Upper lobe of right lung (tissue), 1 donor: ENCODE data around the gene ARHGAP24. TPM values are rescaled to one million over a fixed set of nuclear protein-coding genes. Genes with fewer than 3 reads are reported as not detected.

Source experiments
- ATAC-seq: fragments of 200-7000 bp; cut with Tn5 transposase; one replicate; pipeline ENCODE4 v1.9.1; 2020; ENCODE audit warnings: mild to moderate bottlenecking, moderate library complexity
- DNase-seq: peaks from one replicate; pipeline ENCODE4 v3.0.0-alpha.2; 2020
- H3K27ac ChIP-seq: fragments of 200-600 bp; one replicate; pipeline ENCODE4 v1.8.0; 2022
- H3K27me3 ChIP-seq: fragments of 200-600 bp; one replicate; pipeline ENCODE4 v1.8.0; 2022; ENCODE audit warnings: mild to moderate bottlenecking
- H3K36me3 ChIP-seq: fragments of 200-600 bp; one replicate; pipeline ENCODE4 v1.8.0; 2022
- H3K4me1 ChIP-seq: fragments of 200-600 bp; one replicate; pipeline ENCODE4 v1.8.0; 2022
- H3K4me3 ChIP-seq: fragments of 200-600 bp; one replicate; pipeline ENCODE4 v1.8.0; 2022; ENCODE audit warnings: mild to moderate bottlenecking
- H3K9me3 ChIP-seq: fragments of 200-600 bp; one replicate; pipeline ENCODE4 v1.8.0; 2022
- CTCF ChIP-seq: fragments of 200-600 bp; IDR thresholded peaks from one replicate; pipeline ENCODE4 v1.8.0; 2022; ENCODE audit warnings: antibody characterized with exemption
- intact Hi-C: fragments of 100-400 bp; cut with DNase I; formaldehyde crosslinking; loops from one replicate; pipeline ENCODE4 v1.11.0; 2022
- total RNA-seq: library from RNA; stranded (reverse); fragmentation: NEBNext Ultra II Directional; extraction: Animal tissue kit (Norgen Biotek cat#: 25700); gene quantifications from one replicate; pipeline ENCODE4 v1.2.1, GENCODE V29; 2021
- donor health status: DM: no; HTN: yes; CAD: no; lungs with severe emphysema.

ARHGAP24 gene
- total RNA-seq, 1 donor from 2014 or later, result 29.8 TPM

- H3K27ac ChIP-seq, result no peak overlapping the region
- no peaks in the 10 kb centered on the region for H3K36me3 ChIP-seq
- H3K27me3 ChIP-seq, result no peaks in the 10 kb centered on the region
- H3K9me3 ChIP-seq, result no peaks in the 10 kb centered on the region
- intact Hi-C loops, result no loop called here
- H3K4me3 ChIP-seq, result no peak overlapping the region
- no peak for TF ChIP-seq CTCF
- DNase-seq (no peak), ATAC-seq (no peak)
- no peaks in the 10 kb centered on the region for H3K4me1 ChIP-seq
These were observed 142.3 kb downstream of the ARHGAP24 start for GRCh38 chr4:85617202-85617601.

- H3K4me1 ChIP-seq, result no peaks in the 10 kb centered on the region
- H3K9me3 ChIP-seq, result no peaks in the 10 kb centered on the region
- no peaks in the 10 kb centered on the region for H3K36me3 ChIP-seq
- H3K27ac ChIP-seq, result no peak overlapping the region
- H3K27me3 ChIP-seq, result no peaks in the 10 kb centered on the region
- intact Hi-C loops, result no loop called here
- ATAC-seq (no peak), DNase-seq (no peak)
- no peak for TF ChIP-seq CTCF
- H3K4me3 ChIP-seq, result no peak overlapping the region
These were observed 158.0 kb downstream of the ARHGAP24 start for GRCh38 chr4:85632981-85633380.

GRCh38 chr4:85637778-85638177 is 162.8 kb downstream of the ARHGAP24 start:
- intact Hi-C loops, result no loop called here
- no peak for ATAC-seq
- TF ChIP-seq CTCF, result no peak

GRCh38 chr4:85639946-85640345 is 165.0 kb downstream of the ARHGAP24 start:
- H3K4me1 ChIP-seq, result no peaks in the 10 kb centered on the region
- no peak for TF ChIP-seq CTCF
- DNase-seq (no peak), ATAC-seq (no peak)
- H3K27ac ChIP-seq, result no peak overlapping the region
- intact Hi-C loops, result no loop called here
- no peaks in the 10 kb centered on the region for H3K27me3 ChIP-seq
- H3K4me3 ChIP-seq, result no peak overlapping the region
- no peaks in the 10 kb centered on the region for H3K9me3 ChIP-seq
- H3K36me3 ChIP-seq, result no peaks in the 10 kb centered on the region

More at GRCh38 chr4:85637778-85638177, 162.8 kb downstream of the ARHGAP24 start:
- no peak for DNase-seq
- Histone ChIP-seq H3K4me1 (no peaks in the 10 kb centered on the region), H3K4me3 (no peak overlapping the region), H3K27me3 (no peaks in the 10 kb centered on the region), H3K9me3 (no peaks in the 10 kb centered on the region), H3K36me3 (no peaks in the 10 kb centered on the region), H3K27ac (no peak overlapping the region)

GRCh38 chr4:85642356-85643100 is 167.6 kb downstream of the ARHGAP24 start:
- ATAC-seq (no peak), DNase-seq (no peak)
- Histone ChIP-seq H3K9me3 (no peaks in the 10 kb centered on the region), H3K36me3 (no peaks in the 10 kb centered on the region), H3K27me3 (no peaks in the 10 kb centered on the region), H3K4me3 (no peak overlapping the region), H3K4me1 (no peaks in the 10 kb centered on the region), H3K27ac (no peak overlapping the region)
- intact Hi-C loops, result no loop called here
- no peak for TF ChIP-seq CTCF
